Stimulated activated naive CD4-positive, alpha-beta T cell treated with Interleukin-2 at 50 U/mL for 16 hours (primary cell): ENCODE measurements around the gene ZNF280B.

Source experiments
- DNase-seq: peaks from one replicate; lab custom pipeline; 2025; lab: John Stamatoyannopoulos, UW

The ZNF280B gene

GRCh38 chr22:22508274-22509176 lies at the start of gene ZNF280B:
TSS of gene ZNF280B (minus strand) at chr22:22508742. CDS start at chr22:22489398, 19,344 bp downstream.
- peak; percentile 74 for DNase-seq

GRCh38 chr22:22556995-22557925 lies 48.7 kb upstream of the ZNF280B start:
- no peak for DNase-seq

- no peak for DNase-seq
Measured at GRCh38 chr22:22556578-22556977, 48.0 kb upstream of the ZNF280B start.

GRCh38 chr22:22555596-22555995 lies 47.1 kb upstream of the ZNF280B start:
- DNase-seq: no peak

GRCh38 chr22:22554587-22555284 lies 46.2 kb upstream of the ZNF280B start:
- no peak for DNase-seq

GRCh38 chr22:22553735-22554586 lies 45.4 kb upstream of the ZNF280B start:
- no peak for DNase-seq

- no peak for DNase-seq
Measured at GRCh38 chr22:22553141-22553540, 44.6 kb upstream of the ZNF280B start.

GRCh38 chr22:22552630-22553029 lies 44.1 kb upstream of the ZNF280B start:
- DNase-seq: no peak

GRCh38 chr22:22550789-22551434 lies 42.4 kb upstream of the ZNF280B start:
- DNase-seq: no peak

GRCh38 chr22:22548910-22549309 lies 40.4 kb upstream of the ZNF280B start:
- DNase-seq: no peak

- no peak for DNase-seq
Measured at GRCh38 chr22:22548317-22548716, 39.8 kb upstream of the ZNF280B start.

- no peak for DNase-seq
Measured at GRCh38 chr22:22547692-22548300, 39.3 kb upstream of the ZNF280B start.

GRCh38 chr22:22547226-22547625 lies 38.7 kb upstream of the ZNF280B start:
- DNase-seq: no peak

- no peak for DNase-seq
Measured at GRCh38 chr22:22546490-22546889, 37.9 kb upstream of the ZNF280B start.

GRCh38 chr22:22545084-22545483 lies 36.5 kb upstream of the ZNF280B start:
- no peak for DNase-seq

GRCh38 chr22:22538226-22538989 lies 29.9 kb upstream of the ZNF280B start:
- no peak for DNase-seq

- no peak for DNase-seq
Measured at GRCh38 chr22:22536916-22537315, 28.4 kb upstream of the ZNF280B start.

- DNase-seq: no peak
Measured at GRCh38 chr22:22536515-22536914, 28.0 kb upstream of the ZNF280B start.

GRCh38 chr22:22535662-22536061 lies 27.1 kb upstream of the ZNF280B start:
- no peak for DNase-seq
